Skeletal muscle tissue (tissue), 4 donors: ENCODE data around the gene ERICH3. TPM values are rescaled to one million over a fixed set of nuclear protein-coding genes. Genes with fewer than 3 reads are reported as not detected.

Experiments used
- H3K27ac ChIP-seq: one replicate; pipeline ENCODE4 v1.7.0; 2013; ENCODE audit warnings: mild to moderate bottlenecking, low read depth, low read length, inconsistent platforms
- H3K27me3 ChIP-seq, 3 donors: one replicate each; pipeline ENCODE4 v1.7.0; 2013; ENCODE audit warnings: low read length in 3 of 3; ENCODE audit not compliant: control insufficient read depth in 3 of 3, insufficient read depth in 3 of 3
- H3K36me3 ChIP-seq, 3 donors: one replicate each; pipeline ENCODE4 v1.7.0; 2013; ENCODE audit warnings: low read length in 3 of 3; ENCODE audit not compliant: control insufficient read depth in 3 of 3, insufficient read depth in 3 of 3
- H3K4me1 ChIP-seq, 3 donors: one replicate each; pipeline ENCODE4 v1.7.0; 2013; ENCODE audit warnings: low read length in 3 of 3, mild to moderate bottlenecking in 3 of 3; ENCODE audit not compliant: control insufficient read depth in 3 of 3, insufficient read depth in 3 of 3
- H3K4me3 ChIP-seq, 3 donors: one replicate each; pipeline ENCODE4 v1.7.0; 2013; ENCODE audit warnings: low read length in 3 of 3
- H3K9ac ChIP-seq, 3 donors: one replicate each; pipeline ENCODE4 v1.7.0; 2013; ENCODE audit warnings: low read length in 3 of 3, mild to moderate bottlenecking in 3 of 3, moderate library complexity in 2 of 3, low read depth in 1 of 3
- H3K9me3 ChIP-seq, 3 donors: one replicate each; pipeline ENCODE4 v1.7.0; 2013; ENCODE audit warnings: low read length in 3 of 3; ENCODE audit not compliant: control insufficient read depth in 3 of 3
- total RNA-seq: library from RNA; depleted of rRNA; stranded (reverse); fragments of >200 nt; gene quantifications from one replicate; pipeline ENCODE4 v1.2.3, GENCODE V29; 2014
- donor health status: Osteomylitis.

ERICH3 gene
- total RNA-seq, 1 donor from 2014 or later: not detected

- Histone ChIP-seq H3K36me3 (no peaks in the 10 kb centered on the region), H3K9me3 (no peaks in the 10 kb centered on the region), H3K4me3 (no peak overlapping the region)
These were observed 76.9 kb downstream of the ERICH3 start for GRCh38 chr1:74596717-74597116.

GRCh38 chr1:74593887-74594866, 79.4 kb downstream of the ERICH3 start:
- H3K27me3 ChIP-seq: no peaks in the 10 kb centered on the region
- H3K36me3 ChIP-seq: no peaks in the 10 kb centered on the region
- H3K9ac ChIP-seq: no peak overlapping the region
- no peaks in the 10 kb centered on the region for H3K4me1 ChIP-seq
- no peak overlapping the region for H3K27ac ChIP-seq
- H3K4me3 ChIP-seq: no peak overlapping the region
- no peaks in the 10 kb centered on the region for H3K9me3 ChIP-seq

More at GRCh38 chr1:74596717-74597116, 76.9 kb downstream of the ERICH3 start:
- H3K9ac ChIP-seq: no peak overlapping the region
- no peaks in the 10 kb centered on the region for H3K4me1 ChIP-seq
- no peak overlapping the region for H3K27ac ChIP-seq
- no peaks in the 10 kb centered on the region for H3K27me3 ChIP-seq

- no peak overlapping the region for H3K9ac ChIP-seq
- no peaks in the 10 kb centered on the region for H3K9me3 ChIP-seq
- no peaks in the 10 kb centered on the region for H3K27me3 ChIP-seq
- no peak overlapping the region for H3K27ac ChIP-seq
- no peaks in the 10 kb centered on the region for H3K36me3 ChIP-seq
- no peaks in the 10 kb centered on the region for H3K4me1 ChIP-seq
- no peak overlapping the region for H3K4me3 ChIP-seq
These were observed 80.8 kb downstream of the ERICH3 start for GRCh38 chr1:74592580-74593355.

- Histone ChIP-seq H3K4me3 (no peak overlapping the region), H3K9ac (no peak overlapping the region), H3K4me1 (no peaks in the 10 kb centered on the region), H3K27ac (no peak overlapping the region), H3K27me3 (no peaks in the 10 kb centered on the region), H3K9me3 (no peaks in the 10 kb centered on the region), H3K36me3 (no peaks in the 10 kb centered on the region)
These were observed 81.6 kb downstream of the ERICH3 start for GRCh38 chr1:74591949-74592348.

DNA sequence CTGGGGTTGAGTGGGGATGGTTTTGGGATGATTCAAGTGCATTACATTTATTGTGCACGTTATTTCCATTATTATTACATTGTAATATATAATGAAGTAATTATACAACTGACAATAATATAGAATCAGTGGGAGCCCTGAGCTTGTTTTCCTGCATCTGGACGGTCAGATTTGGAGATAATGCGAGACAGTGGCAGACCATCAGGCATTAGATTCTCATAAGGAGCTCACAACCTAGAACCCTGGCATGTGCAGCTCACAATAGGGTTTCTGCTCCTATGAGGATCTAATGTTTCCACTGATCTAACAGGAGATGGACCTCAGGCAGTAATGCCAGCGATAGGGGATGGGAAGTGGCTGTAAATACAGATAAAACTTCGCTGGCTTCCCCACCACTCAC, 83.3 kb downstream of the ERICH3 start:
- Histone ChIP-seq H3K27ac (no peak overlapping the region), H3K27me3 (no peaks in the 10 kb centered on the region), H3K4me1 (no peaks in the 10 kb centered on the region), H3K36me3 (no peaks in the 10 kb centered on the region), H3K9ac (no peak overlapping the region), H3K4me3 (no peak overlapping the region), H3K9me3 (no peaks in the 10 kb centered on the region)

- Histone ChIP-seq H3K4me1 (no peaks in the 10 kb centered on the region), H3K36me3 (no peaks in the 10 kb centered on the region), H3K27me3 (no peaks in the 10 kb centered on the region), H3K9ac (no peak overlapping the region), H3K4me3 (no peak overlapping the region), H3K27ac (no peak overlapping the region), H3K9me3 (no peaks in the 10 kb centered on the region)
These were observed 85.7 kb downstream of the ERICH3 start for GRCh38 chr1:74587888-74588287.

DNA sequence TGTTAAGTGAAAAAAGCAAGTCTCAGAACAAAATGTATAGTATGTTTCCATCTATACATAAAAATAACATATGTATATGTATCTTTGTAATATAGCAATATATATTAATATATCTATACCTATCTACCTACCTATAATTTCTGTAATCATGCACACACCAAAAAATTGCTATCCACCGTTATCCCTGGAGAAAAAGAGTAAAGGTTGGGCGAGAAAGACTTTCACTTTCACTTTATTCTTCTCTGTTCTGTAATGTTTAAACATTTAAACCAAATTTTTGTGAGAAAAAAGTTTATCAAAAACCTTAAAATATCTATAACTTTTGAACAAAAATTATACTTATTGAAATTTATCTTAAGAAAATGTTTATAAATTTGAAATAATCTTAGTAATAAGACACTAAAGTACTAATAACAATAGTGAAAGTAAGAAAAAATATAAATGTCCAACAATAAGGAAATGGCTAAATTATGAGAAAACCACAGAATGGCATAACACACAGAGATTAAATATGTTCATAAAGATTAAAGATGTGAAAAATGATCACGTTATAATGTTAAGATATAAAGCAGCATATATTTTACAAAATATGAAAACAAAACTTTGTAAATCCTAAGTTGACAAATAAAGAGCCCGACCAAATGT, 87.2 kb downstream of the ERICH3 start:
- no peak overlapping the region for H3K9ac ChIP-seq
- H3K4me3 ChIP-seq: no peak overlapping the region
- H3K9me3 ChIP-seq: no peaks in the 10 kb centered on the region
- no peaks in the 10 kb centered on the region for H3K27me3 ChIP-seq
- no peaks in the 10 kb centered on the region for H3K4me1 ChIP-seq
- H3K36me3 ChIP-seq: no peaks in the 10 kb centered on the region
- H3K27ac ChIP-seq: no peak overlapping the region

DNA sequence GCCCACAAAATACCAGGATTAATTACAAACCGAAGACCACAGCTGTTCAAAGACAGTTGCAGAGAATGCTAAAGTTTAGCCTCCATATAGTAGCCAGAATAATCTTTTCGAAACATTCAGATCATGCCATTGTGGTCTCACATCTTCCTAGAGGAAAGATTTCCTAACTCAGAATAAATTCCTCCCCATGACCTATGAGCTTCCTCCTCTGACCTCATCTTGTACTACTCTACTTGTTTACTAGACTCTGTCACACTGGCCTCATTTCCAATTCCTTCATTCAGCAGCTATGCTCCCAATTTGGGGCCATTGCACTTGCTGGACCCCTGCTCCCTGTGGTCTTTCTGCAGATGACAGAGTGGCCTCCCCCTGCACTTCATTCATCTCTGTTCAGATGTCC, 89.4 kb downstream of the ERICH3 start:
- no peaks in the 10 kb centered on the region for H3K27me3 ChIP-seq

GRCh38 chr1:74583397-74583796, 90.2 kb downstream of the ERICH3 start:
- Histone ChIP-seq H3K27me3 (no peaks in the 10 kb centered on the region), H3K4me1 (no peaks in the 10 kb centered on the region), H3K4me3 (no peak overlapping the region), H3K27ac (no peak overlapping the region), H3K36me3 (no peaks in the 10 kb centered on the region), H3K9ac (no peak overlapping the region), H3K9me3 (no peaks in the 10 kb centered on the region)

More for the DNA sequence above, 89.4 kb downstream of the ERICH3 start:
- H3K9me3 ChIP-seq: no peaks in the 10 kb centered on the region
- no peak overlapping the region for H3K9ac ChIP-seq
- no peak overlapping the region for H3K4me3 ChIP-seq
- no peaks in the 10 kb centered on the region for H3K4me1 ChIP-seq
- no peaks in the 10 kb centered on the region for H3K36me3 ChIP-seq
- H3K27ac ChIP-seq: no peak overlapping the region
